Measurements from ENCODE around the gene CKS1B. TPM values are rescaled to one million over a fixed set of nuclear protein-coding genes. Genes with fewer than 3 reads are reported as not detected.
A peak's percentile ranks its signal among the peaks of the same experiment; 100 is the strongest.

Gene CKS1B
- total and polyA plus RNA-seq, 8 donors, result 4.7 to 73.3 (median 30.6) TPM

- 72 to 76% (median 73%) methylated on average over 9 to 16 of the region's 16 CpGs for WGBS, 5 donors
- Histone ChIP-seq H3K4me1 (peaks cover 53 to 86% (median 79%) of the 10 kb centered on the region in 4 donors), H3K36me3 (peaks cover 28 to 53% (median 43%) of the 10 kb centered on the region in 4 donors), H3K4me3 (no peak overlapping the region), H3K27ac (peak overlapping the region; percentile 83 to 100 (median 92)), H3K27me3 (no peaks in the 10 kb centered on the region), H3K9me3 (no peaks in the 10 kb centered on the region)
- peak in 1 of 3 donors; percentile 15 for TF ChIP-seq POLR2AphosphoS5 (IDR thresholded peaks at IDR 0.05)
- TF ChIP-seq CTCF (IDR thresholded peaks at IDR 0.05), result no peak
- DNase-seq, result no peak
- intact Hi-C loops (cut with DNase I; ENCODE audit: low total_unique reads), result loop anchor here (10.0 kb wide), 1 partner anchor 51 kb away; the partner anchor contains the start of gene PYGO2
Observed at GRCh38 chr1:155015527-155016230, 41.2 kb downstream of the CKS1B start.

- TF ChIP-seq CTCF (IDR thresholded peaks at IDR 0.05) (no peak), POLR2A (IDR thresholded peaks at IDR 0.05) (no peak), EP300 (IDR thresholded peaks at IDR 0.05) (no peak)
- Histone ChIP-seq H3K9me3 (no peaks in the 10 kb centered on the region), H3K27me3 (no peaks in the 10 kb centered on the region), H3K27ac (peak overlapping the region; percentile 83 to 100 (median 92)), H3K4me1 (peaks cover 47 to 79% (median 72%) of the 10 kb centered on the region in 4 donors), H3K4me3 (peak overlapping the region in 1 of 4 donors; percentile 39), H3K36me3 (peaks cover 28 to 47% (median 36%) of the 10 kb centered on the region in 4 donors)
- WGBS, 5 donors, result 59 to 86% (median 69%) methylated on average over 22 to 26 of the region's 26 CpGs
- intact Hi-C loops (cut with DNase I; ENCODE audit: low total_unique reads), result loop anchor here (10.0 kb wide), 1 partner anchor 52 kb away; the partner anchor contains the start of gene PYGO2
- DNase-seq, result no peak
Observed at GRCh38 chr1:155016231-155016831, 41.9 kb downstream of the CKS1B start.

GRCh38 chr1:155017041-155017945, 42.8 kb downstream of the CKS1B start:
- H3K27ac ChIP-seq, result peak overlapping the region; percentile 83 to 100 (median 92)
- no peaks in the 10 kb centered on the region for H3K9me3 ChIP-seq
- 4 to 5% (median 4%) methylated on average over 23 to 49 of the region's 49 CpGs for whole genome bisulfite sequencing, 5 donors
- DNase-seq, result peak; percentile 95 to 97
- peaks cover 28 to 41% (median 34%) of the 10 kb centered on the region in 4 donors for H3K36me3 ChIP-seq
- no peaks in the 10 kb centered on the region for H3K27me3 ChIP-seq
- peaks cover 37 to 71% (median 62%) of the 10 kb centered on the region in 4 donors for H3K4me1 ChIP-seq
- peak overlapping the region; percentile 39 to 48 (median 45) for H3K4me3 ChIP-seq
- intact Hi-C loops (cut with DNase I; ENCODE audit: low total_unique reads), result loop anchor here (10.0 kb wide), 1 partner anchor 52 kb away; the partner anchor contains the start of gene PYGO2
- TF ChIP-seq POLR2AphosphoS5 (IDR thresholded peaks at IDR 0.05), result peak; percentile 75 to 97 (median 88)
- peak in 6 of 7 experiments; percentile 86 to 100 (median 96) for TF ChIP-seq CTCF (IDR thresholded peaks at IDR 0.05)
- TF ChIP-seq EP300 (IDR thresholded peaks at IDR 0.05), result peak; percentile 81
- no peak for TF ChIP-seq POLR2A (IDR thresholded peaks at IDR 0.05)

- H3K4me1 ChIP-seq, result peaks cover 31 to 71% (median 57%) of the 10 kb centered on the region in 4 donors
- H3K4me3 ChIP-seq, result peak overlapping the region; percentile 39 to 48 (median 45)
- no peaks in the 10 kb centered on the region for H3K9me3 ChIP-seq
- WGBS, 5 donors, result 44 to 54% (median 48%) methylated on average over 6 of the region's 6 CpGs
- H3K27ac ChIP-seq, result peak overlapping the region; percentile 83 to 100 (median 92)
- intact Hi-C loops (cut with DNase I; ENCODE audit: low total_unique reads), result loop anchor here (10.0 kb wide), 1 partner anchor 53 kb away; the partner anchor contains the start of gene PYGO2
- peak in 1 of 2 donors; percentile 34 for DNase-seq
- H3K27me3 ChIP-seq, result no peaks in the 10 kb centered on the region
- H3K36me3 ChIP-seq, result peaks cover 28 to 41% (median 34%) of the 10 kb centered on the region in 4 donors
- TF ChIP-seq EP300 (IDR thresholded peaks at IDR 0.05) (no peak), POLR2AphosphoS5 (IDR thresholded peaks at IDR 0.05) (no peak), POLR2A (IDR thresholded peaks at IDR 0.05) (no peak), CTCF (IDR thresholded peaks at IDR 0.05) (no peak)
Observed at GRCh38 chr1:155017946-155018316, 43.5 kb downstream of the CKS1B start.
